Fibroblast of peridontal ligament (primary cell): ENCODE measurements around the gene TEKTIP1.

Experiments used
- DNase-seq: peaks from one replicate; pipeline ENCODE4 v3.0.0-alpha.2; 2010; ENCODE audit errors: extremely low read depth

The TEKTIP1 gene

DNA sequence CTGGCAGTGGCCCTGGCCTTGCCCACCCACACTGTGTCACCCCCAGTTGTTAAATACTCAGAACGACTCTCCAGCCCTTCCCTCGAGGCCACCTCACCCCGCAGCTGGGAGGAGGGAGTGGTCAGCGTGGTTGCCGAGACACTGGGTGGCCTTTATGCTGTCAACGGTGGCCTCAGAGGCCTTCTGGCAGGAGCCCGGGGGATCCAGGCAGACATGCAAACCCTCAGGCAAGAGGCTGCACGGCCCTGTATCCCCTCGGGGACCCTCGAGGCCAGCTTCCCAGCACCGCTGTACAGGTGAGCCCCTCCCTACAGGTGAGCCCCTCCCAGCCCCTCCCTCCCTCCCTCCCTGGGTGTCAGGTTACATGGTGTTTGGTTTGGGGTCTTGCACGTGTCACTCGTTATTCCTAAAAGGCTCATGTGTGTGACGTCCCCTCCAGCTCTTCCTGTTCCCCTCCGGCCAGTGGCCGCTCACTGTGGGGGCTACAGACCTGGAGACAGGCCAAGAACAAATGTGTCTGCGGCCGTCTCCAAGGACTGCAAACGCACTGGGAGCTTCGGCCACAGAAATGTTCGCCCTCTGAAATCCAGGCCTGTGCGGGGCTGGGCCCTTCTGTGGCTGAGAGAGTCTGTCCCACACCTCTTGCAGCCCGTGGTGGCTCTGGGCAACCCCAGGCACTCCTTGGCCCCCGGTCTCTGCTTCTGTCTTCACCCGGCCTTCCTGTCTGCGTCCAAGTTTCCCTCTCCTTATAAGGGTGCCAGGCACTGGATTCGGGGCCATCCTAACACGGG is at the start of gene TEKTIP1:
TSS of gene TEKTIP1 (plus strand) at position 210 of the 791 bp plus-strand sequence. CDS start at position 214, 4 bp downstream.
- DNase-seq: no peak

GRCh38 chr19:3491396-3492119 is 47.4 kb upstream of the TEKTIP1 start:
- no peak for DNase-seq

GRCh38 chr19:3492131-3492839 is 46.7 kb upstream of the TEKTIP1 start:
- DNase-seq: no peak

- DNase-seq: no peak
Measured at GRCh38 chr19:3492919-3493318, 46.1 kb upstream of the TEKTIP1 start.

DNA sequence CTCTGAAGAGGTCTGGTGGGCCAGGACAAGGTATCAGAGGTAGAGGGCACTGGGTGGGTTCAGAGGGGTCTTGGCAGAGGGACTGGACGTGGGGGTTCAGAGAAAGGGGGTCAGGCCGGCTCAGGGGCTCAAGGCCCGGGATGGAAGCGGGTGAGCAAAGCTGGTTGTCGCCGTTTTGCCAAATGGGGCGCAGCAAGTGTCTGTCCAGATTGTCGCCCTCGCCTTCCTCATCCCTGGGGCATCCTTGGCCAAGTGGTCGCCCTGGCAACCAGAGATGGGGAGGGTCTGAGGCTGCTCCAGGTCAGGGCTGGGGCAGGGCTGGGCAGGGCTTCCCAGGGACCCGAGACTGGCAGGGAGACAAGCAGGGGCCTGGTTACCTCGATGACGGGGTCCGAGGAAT is 45.3 kb upstream of the TEKTIP1 start:
- no peak for DNase-seq

DNA sequence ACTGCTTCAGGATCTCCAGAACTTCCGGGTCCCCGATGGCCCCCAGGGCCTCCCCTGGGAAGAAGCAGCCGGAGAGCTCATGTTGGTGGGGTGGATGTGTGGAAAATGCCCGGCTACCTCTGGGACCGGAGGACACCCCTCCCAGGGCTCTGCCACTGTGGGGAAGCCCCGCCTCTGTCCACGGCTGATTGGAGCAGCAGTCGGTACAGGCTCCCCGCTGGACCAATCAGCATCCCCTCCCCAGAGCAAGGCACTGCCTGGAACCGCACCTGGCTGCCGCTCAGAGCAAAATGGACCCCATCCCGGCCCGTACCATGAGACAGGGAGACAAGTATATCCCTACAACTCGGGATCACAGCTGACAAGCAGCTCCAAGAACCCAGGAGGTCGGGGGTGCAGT is 44.9 kb upstream of the TEKTIP1 start:
- no peak for DNase-seq

DNA sequence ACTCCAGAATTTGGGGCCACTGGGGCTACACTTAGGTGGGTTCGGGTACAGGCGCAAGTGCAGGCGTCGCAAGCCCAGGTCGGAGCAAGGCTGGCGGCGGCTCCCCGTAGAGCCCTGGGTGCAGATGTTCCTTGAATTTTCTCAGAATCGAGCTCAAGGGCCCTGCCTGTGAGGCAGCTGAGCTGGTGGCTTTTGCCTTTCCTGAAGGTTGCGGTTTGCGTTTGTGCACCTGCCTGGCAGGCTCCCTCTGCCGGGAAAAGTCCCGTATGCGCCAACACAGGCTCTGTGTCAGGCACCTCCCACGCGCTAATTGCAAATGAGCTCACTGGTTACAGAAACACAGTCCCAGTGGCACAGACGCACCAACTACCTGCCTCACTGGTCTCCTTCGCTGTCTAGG is 44.4 kb upstream of the TEKTIP1 start:
- no peak for DNase-seq

DNA sequence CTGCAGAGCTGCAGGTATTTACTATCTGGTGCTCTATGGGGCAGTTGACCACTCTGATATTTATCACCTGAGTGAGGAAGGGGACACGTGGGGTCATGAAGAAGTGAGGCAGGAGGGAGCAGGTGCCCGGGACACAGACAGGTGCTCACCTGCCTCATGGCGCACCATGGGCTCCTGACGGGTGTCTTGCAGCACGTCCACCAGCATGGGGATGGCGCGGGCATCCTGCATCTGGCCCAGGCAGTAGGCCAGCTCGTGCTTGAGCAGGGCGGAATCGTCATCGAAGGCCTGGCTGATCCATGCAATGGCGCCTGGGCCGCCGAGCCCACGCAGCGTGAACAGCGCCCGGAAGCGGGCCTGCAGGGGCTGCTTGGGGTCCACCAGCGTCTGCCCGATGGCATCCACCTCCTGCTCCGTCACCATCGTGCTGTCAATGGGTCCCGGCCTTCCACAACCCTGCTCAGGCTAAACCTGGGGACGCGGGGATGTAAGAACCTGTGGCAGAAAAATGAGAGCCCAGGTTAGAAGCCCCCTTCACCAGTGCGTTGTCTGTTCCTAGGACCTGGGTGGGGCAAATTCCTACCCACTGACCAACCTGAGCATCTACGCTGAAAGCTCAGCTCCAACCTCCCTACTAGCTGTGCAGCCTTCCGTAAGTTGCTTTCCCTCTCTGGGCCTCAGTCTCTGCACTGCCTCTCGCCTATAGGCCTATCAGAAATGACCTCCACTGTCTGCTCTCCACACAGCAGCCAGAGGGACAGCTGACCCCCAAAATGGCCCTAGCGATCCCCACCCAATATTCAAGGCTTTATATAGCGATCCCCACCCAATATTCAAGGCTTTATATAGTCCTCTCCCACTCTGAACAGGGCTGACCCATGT is 42.3 kb upstream of the TEKTIP1 start:
- no peak for DNase-seq

DNA sequence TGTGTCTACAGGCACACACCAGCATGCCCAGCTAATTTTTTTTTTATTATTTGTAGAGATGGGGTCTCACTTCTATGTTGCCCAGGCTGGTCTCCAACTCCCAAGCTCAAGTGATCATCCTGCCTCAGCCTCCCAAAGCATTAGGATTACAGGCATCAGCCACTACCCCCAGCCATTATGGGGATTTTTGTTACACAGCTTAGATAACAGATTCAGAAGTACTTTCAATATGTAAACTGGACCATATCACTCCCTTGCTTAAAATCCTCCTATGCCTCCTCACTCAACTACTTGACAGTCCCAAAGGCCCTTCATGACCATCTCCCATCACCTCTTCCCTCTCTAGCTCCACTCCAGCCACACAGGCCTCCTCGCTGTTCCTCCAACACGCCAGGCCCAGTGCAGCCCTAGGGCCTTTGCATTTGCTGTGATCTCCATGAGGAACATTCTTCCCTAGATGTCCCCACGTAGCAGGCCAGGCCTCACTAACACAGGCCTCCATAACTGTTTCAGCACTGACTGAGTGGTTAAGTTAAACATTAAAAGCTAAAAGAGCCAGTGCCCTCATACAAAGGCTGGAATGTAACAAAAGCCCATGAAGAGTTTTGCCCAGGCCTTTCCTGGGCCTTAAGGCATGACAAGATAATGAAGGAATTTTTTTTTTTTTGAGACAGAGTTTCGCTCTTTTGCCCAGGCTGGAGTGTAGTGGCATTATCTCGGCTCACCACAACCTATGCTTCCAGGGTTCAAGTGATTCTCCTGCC is 41.0 kb upstream of the TEKTIP1 start:
- DNase-seq: no peak

GRCh38 chr19:3499738-3500428 is 39.1 kb upstream of the TEKTIP1 start:
- DNase-seq: no peak

DNA sequence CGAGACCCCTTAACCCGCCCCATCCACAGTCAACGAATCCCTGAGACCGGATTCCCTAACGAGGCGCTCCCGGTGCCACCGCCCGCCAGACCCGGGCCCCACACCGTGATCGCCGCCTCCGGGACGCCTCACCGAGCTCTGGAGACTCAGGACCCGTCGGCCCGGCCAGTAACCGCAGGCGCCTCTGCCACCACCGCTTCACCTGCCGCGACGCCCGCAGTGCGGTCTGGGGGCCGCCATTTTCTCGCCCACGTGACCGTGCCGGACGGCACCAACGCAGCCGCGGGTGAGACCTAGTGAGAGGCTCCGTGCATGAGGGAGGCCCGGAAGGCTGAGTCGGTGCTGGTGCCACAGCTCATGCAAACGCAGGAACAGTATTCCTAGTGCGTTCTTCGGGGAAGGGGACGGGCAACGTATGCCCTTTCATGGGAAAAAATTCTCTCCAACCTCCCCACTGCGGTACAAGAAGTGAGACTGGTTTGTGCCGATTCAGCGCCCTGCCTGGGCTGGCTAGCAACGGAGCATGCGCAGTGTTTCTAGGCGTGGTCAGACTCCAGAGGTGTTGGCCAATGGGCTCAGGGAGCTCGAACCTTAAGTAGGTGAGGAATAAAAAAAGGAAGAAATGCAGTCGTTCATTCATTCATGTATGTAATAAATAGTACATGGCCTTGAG is 38.4 kb upstream of the TEKTIP1 start, which contains the start of gene DOHH:
TSS of gene DOHH (minus strand) at position 246 of the 673 bp plus-strand sequence. CDS start 3,860 bp downstream, outside the sequence.
- peak; percentile 97 for DNase-seq

- no peak for DNase-seq
Measured at GRCh38 chr19:3501780-3502179, 37.2 kb upstream of the TEKTIP1 start.

DNA sequence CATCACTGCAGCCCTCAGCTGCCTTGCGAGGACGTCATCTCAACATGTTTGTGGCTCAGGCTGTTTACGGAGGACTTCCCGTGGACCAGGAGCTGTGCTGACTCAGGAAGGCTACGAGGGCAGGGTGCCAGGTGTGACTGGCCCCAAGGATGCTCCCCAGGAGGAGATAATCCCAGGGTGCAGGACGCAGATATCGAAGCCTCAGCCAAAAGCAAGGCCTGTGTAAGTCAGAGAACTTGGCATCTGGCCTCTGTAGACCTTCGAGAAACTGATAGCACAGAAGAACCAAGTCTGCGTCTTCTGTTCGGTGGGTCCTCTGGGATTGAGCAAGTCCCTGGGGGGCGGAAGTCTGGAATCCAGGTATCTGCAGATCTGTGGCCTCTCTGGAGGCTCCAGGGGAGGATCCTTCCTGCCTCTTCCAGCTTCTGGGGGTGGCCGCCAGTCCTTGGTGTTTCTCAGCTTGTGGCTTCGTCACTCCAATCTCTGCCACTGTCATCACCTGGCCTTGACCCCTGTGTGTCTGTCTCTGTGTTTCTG is 35.9 kb upstream of the TEKTIP1 start:
- DNase-seq: no peak

GRCh38 chr19:3504735-3505134 is 34.2 kb upstream of the TEKTIP1 start:
- no peak for DNase-seq

DNA sequence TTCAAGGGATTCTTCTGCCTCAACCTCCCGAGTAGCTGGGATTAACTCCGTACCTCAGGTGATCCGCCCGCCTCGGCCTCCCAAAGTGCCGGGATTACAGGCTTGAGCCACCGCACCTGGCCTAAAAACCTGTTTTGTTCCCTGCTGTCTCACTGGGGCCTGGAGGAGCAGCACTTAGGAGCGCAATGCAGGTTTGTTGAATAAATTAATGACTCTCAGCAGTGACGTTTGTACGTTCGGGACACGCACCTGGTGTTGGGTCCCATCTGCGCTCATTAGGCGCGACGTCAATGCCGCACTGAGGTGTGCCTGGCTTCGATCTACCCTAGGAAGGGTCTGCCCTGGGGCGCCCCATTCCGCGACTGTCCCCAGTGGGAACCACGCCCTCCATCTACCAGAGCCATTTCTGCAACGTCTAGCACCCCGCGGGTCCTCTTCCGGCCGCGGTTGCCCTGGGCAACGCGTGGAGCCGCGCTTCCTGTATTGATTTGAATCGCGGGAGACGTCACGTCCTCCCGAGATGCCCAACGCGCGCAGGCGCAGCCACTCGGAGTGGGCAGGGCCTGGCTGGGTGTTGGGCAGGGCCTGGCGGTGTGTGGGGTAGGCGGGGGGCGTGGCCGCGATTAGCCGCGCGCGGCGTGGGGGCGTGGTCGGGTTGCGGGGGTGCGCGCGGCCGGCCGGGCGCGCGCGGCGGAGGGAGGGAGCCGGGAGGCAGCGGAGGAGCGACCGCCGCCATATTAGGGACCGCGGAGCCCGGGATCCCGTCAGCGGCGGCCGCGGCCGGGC is 33.2 kb upstream of the TEKTIP1 start, which contains the start of gene FZR1:
TSS of gene FZR1 (plus strand) at position 714 of the 786 bp plus-strand sequence. CDS start 16,679 bp downstream, outside the sequence.
- peak; percentile 97 for DNase-seq

GRCh38 chr19:3506384-3507340 is 32.3 kb upstream of the TEKTIP1 start:
- no peak for DNase-seq
